HG02885 (cell line): ENCODE results near the gene EPAS1.

Source experiments
- ATAC-seq: cut with Tn5 transposase; IDR thresholded peaks from one replicate; pipeline ENCODE4 v1.9.1; 2021; ENCODE audit warnings: mild to moderate bottlenecking; ENCODE audit not compliant: unreplicated experiment, poor library complexity

The EPAS1 gene

DNA sequence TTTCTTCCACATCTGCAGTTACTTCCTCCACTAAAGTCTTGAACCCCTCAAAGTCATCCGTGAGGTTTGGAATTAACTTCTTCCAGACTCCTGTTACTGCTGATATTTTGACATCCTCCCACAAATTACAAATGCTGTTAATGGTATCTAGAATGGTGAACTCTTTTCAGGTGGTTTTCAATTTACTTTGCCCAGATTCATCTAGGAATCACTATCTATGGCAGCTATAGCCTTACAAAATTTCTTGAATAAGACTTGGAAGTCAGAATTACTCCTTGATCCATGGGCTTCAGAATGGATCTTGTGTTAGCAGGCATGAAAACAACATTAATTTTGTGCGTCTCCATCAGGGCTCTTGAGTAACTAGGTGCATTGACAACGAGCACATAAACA lies 19.9 kb downstream of the EPAS1 start:
- ATAC-seq, result no peak

DNA sequence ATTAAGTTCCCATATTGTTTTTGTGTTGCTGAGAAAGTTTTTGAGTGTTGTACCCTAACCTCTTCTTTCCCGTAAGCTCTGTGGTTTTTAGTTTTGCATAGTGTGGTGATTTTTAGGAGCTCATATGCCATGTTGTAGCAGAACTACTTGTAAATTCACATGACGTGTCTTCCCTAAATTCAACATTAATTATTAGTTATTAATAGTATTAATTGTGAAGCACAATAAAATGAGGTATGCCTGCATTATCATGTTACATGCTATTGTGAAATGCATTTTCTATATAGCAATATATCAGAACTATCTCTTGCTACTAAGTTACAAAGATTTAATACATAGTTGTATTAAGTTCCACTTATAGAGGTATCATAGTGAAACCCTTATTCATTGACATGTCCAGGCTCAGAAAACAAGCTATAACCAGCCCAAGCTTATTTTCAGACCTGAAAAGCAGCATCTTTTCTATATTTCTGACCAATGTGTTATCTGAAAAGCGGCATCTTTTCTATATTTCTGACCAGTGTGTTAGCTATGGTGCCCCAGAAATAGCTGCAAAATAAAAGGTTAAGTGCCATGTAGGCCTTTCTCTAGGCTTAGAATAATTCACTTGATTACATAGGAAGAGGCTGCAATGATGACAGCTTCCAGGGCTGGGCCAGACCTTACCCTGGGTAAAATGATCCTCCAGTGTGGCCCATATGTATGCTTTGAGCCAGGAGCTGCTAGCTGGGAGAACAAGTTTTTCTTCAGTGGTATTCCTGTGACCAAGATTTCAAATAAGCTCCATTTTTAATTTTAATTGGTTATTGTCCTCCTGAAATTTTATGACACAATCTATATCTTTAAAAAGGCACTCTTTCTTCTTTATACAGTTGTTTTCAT lies 21.6 kb downstream of the EPAS1 start:
- ATAC-seq, result no peak

DNA sequence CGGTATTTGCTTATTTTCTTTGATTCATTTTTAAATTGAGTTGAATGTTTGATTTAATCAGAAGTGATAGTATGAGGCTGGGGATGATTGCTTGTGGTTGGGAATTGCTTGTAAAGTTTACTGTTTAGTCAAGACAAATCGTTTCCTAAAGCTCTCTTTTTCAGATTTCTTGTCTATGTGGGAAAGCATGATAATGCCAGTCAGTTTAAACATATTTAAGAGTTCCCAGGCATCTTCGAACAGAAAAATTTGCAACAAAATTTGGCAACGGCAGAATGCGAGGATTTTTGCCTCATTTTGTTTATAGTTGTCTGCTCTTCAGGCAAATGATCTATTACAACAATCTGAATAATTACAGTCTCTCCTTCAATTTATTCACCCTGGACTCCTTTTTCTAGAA lies 22.5 kb downstream of the EPAS1 start:
- no peak for ATAC-seq

DNA sequence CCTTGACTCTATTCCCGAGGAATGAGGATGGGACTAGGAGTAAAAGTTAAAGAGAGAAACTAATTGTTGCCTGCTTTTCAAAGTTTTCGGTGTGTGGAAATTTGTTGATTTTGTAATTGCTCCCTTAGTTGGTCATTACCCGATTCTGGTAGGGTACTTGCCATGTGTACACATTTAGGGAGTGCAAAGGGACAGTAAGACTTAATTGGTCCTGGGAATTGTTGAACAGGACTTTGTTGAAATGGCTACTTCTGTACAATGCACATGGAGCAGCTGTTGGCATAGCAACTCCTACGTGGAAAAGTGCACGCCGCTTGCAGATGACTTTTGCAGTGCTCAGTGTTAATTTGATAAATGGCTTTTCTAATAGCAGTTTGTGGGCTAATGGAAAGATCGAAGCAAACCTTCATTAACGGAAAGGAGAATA lies 22.9 kb downstream of the EPAS1 start:
- no peak for ATAC-seq

DNA sequence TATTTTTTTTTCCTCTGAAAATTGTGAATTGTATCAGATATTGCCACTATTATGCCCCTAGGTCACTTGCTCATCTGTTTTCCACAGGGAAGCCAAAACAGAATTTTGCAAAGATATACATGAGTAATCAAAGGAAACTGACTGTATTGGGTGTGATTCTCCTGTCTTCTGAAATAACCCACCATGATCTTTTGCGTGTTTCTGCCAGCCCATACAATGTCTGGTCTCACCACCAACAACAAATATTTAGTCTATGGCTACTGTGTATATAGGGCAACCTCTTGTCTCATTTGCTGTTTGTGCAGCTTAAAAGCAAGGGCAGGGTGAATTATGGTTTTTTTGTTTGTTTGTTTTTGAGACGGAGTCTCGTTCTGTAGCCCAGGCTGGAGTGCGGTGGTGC lies 26.5 kb downstream of the EPAS1 start:
- no peak for ATAC-seq

DNA sequence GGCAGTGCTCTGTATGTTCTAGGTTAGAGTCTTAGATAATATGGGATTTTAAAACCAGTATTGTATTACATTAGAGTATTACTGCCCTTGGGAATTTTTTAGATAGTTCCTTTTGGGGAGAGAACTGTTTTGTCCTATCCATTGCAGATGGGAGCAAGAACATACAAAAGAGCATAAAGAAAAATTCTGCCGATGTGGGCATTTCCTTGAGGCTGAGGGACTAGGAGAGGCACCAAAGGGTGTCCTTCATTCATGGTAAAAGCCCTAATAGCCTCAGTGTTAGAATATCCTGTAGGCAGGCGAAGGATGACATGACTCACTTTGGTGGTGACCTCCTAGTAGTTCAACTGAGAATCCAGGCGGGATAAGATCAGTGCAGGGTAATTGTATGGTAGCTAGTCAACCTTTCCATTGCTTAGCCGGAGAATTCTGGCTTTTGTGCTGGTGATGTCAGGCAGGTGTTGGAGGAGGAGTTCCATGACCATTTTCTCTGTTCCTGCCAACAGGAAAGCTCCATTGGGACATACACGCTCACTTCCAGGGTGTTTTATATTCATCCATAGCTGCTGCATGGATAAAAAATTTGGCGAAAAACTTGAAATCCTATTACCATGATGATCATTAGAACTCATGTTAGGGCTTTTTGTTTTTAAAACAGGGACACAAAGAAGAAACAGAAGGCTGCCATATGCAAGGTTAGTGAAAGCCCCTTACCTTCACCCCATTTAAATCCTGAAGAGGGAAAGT lies 28.1 kb downstream of the EPAS1 start:
- ATAC-seq, result no peak

DNA sequence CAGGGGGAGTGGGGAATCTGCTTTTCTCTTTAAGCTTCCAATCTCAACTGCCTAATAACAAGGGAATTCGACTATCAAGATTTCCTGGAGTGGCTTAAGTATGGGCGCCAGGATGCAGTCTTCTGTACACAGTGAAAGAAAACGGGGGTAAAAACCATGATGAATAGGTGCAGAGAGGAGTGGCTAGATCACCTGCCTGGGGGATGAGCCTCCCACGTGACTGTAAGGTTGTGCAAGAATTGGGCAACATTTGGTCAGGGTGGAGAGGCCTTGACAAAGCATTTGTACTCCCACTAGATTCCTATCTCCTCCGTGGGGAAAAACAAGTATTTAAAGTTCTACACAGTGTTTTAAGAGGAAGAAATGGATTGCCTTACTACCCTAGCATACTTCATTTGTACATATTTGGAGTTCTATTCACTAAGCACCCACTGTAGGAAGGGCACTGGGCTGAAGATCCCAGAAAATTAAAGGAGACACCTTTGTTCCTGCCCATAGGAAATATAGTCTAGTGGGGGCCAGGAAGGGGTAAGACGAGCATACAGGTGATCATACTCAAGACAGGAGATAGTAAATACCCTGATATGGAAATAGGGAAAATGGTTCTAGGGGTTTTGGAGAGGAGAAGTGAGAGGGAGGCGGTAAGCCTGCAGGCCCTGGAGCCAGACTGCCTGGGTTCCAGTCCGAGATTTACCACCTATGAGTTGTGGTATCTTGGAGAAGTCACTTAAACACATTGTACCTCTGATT lies 29.2 kb downstream of the EPAS1 start:
- no peak for ATAC-seq

DNA sequence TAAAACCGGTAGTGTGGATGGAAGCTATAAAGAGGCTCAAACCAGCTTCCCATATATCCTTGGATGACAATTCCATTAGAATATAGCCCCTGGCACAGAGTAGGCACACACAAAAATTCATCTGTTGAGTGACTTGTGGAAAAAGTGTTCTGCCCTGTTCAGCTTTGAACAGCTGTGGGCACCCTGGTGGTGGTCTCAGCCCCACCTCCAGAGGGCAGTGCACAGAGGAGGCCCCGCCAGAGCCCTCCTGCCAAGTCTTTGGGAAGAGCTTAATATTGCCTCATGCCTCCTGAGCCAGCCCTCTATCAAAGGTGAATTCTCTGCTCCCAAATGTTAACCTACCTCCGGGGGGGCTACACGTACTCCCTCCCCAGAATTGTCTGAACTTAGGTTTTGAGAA lies 30.4 kb downstream of the EPAS1 start:
- no peak for ATAC-seq

DNA sequence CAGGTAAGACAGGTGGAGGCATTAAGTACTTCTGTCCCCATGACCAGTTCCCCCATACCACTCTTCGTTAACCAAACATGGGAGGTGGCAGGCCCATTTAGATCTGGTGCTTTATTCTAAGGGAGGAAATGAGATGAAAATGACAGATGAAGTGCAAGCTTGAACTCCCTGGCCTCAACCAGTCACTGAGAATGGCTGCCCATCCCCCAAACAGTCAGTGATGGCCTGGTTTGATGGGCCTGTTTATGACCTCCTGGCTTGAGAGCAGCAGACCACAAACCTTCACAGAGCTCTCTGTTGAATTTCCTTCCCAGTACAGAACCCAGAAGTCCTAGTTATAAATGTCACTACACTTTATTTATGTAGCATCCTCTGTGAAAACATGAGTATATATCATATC lies 31.1 kb downstream of the EPAS1 start:
- no peak for ATAC-seq

DNA sequence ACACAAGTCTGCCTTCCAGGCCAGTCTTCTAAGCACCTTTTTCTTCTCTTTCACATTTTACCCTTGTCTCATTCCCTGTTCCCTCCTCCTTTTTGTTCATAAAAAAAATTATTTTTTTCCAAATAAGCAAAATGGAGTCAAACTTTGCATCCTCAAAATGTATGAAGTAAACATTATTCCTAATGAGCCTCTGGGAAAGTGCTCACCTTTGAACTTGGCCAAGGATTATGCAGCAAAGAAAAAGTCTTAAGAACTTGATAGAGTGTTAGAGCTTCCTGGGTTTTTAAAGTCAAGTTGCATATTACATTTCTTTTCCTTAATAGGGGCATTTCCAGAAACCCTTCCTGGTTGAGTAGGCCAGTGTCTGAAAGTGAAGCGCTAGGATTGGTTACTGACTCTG lies 31.6 kb downstream of the EPAS1 start:
- ATAC-seq, result no peak

DNA sequence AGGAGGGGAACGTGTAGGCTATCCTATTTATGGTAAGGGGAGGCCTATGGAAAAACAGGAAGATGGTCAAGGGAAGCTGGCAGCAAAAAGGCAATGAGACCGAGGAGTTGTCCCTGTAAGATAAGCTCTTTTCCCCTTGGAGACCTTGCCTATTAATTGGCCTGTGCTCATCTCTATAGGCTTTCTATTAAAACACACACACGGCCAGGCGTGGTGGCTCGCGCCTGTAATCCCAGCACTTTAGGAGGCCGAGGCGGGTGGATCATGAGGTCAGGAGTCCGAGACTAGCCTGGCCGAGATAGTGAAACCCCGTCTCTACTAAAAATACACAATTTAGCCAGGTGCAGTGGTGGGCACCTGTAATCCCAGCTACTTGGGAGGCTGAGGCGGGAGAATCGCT lies 32.1 kb downstream of the EPAS1 start:
- ATAC-seq, result no peak

DNA sequence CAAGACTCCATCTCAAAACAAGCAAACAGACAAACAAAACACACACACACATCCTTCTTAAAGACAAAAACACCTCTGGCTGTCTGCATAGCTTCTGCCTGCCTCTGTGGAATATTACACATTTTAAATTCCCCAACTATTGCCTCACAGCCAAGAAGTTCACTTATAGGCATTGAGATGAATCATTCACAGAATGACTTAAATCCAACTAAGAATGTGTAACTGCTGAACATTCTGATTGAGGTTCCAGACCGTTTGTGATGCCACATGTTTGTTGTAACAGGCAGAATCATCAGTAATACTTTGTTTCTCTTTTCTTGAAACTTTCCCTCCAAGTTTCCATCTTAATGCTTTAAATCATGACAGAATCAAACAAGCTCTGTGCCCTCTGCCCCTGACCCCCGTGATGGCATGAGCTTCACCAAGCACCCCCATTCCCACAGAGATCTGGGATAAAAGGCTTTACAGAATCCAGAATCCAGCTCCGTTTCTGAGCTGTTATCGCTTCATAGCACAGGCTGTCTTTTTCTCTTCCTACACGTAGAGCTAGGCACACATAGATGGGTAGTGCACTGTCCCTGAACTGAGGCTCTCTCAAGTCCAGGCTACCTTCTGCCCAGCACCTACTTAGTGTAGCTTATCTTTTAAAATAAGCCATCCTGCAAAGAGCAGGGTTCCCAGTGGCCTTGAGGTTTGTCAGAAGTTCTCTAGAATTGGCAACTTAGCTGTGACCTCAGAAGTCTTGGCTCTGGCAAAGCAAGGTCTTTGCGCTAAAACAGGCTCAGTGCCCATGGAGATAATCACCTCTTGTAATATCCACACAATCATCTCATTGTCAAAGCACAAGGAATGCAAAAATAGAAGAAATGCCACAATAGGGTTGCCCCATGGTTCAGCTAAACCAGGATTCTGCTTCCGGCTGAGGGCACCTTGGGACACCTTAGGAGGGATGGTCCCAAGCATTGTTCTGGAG lies 32.9 kb downstream of the EPAS1 start:
- no peak for ATAC-seq

DNA sequence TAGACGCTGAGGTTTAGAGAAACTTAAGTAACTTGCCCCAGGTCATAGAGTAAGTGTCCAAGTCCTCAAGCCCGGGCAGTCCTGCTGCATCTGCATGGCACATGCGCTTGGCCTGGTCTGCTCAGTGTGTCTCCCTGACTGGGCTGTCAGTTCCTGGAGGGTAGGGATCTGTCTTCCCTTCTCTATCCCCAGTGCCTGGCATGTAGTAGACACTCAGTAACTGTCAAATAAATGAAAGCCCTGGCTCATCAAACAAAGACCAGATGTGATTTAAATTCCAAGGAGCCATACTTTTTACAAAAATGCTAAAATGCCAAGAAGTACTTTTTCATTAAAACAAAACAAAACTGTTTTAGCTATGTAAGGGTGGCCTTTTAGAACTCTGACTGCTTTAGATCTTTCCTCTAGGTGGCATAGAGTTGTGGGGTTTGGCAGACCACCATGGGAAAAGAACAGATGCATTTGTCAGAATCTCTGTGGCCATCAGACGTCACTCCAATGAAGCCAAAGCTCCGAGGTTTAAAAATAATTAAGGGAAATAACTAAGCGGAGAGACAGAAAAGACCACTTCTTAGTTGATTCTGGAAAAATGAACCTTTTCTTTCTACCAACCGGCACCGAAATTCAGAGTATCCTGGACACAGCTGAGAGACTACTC lies 34.0 kb downstream of the EPAS1 start:
- no peak for ATAC-seq

DNA sequence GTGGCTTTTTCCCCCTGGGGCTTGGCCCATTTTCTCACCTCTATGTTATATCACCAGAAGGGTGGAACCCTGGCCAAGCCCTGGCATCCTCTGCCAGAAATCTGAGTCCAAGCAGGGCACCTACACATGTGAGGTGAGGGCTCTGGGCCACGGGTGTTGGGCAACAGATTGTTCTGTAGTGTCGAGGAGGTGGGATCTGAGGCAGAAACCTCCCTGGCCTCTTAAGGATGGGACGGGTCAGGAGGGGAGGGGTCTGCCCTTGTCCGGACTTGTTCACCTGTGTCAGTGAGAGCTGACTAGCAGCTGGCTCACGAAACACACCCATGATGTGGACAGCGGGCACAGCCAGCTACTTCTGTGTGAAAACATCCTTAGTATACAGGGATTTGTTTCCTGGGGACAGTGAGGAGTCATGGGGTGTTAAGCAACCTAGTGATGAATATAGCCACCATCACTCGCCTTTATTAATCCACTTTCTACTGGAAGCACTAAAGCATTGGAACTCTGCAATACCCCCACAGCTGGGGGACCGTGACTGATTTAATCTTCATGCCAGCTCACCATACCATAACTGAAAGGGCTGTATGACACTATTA lies 35.6 kb downstream of the EPAS1 start:
- no peak for ATAC-seq

DNA sequence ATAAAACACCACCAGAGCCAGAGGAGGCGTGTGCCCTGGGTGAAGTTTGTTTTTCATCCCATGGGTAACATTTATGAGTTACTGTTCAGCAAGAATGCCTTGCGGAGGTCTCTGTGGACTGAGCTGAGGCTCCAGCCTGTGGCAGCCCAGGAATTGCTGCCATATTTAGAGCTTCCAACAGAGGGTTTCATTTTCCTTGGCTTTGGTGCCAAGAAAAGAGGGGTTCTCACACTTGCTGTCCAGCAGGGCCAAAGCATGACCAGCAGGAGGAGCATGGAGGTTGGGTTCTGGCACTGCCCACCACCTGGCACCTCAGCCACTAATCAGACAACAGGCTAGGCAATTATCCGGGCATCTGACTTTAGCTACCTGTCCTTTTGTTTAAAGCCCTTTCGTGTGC lies 36.7 kb downstream of the EPAS1 start:
- ATAC-seq, result no peak

DNA sequence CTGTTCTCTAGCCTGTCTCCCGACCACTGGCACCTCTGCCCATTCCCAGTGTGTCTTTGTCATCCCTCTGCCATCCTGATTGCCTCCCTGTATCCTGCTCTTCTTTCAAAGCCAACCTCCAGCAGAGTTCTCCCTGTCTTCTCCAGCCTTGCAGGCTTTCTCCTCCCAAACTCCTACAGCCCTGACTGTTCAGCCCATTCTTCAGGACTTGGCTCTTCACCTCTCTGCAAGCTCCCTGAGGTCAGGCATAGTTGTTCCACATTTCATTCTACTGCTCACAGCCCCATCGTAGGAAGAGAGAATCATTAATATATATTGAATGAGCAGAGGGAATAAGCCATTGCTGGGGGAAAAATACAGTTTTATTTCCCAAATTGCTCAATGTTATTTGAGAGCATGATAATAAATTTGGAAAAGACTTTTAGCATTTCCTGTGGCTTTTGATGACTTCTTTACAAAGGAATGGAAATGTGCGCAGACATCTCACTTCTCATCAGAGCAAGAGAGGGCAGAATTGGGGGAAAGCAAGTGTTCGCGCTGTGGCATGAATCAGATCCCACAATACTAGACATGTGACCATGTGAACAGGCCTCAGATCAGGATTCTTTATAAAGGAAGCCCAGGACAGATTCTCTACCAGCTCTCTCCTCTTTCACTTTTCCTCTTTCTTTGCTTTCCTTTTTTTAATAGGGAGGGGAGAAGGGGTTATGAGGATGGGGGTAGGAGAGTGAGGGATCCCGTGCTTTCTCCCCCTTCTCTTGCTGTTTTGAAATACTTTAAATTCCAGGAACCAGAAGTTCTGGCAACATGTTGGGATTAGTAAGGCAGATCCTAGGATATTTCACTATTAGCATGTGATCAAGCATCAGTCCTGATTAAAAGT lies 37.4 kb downstream of the EPAS1 start:
- ATAC-seq, result no peak

DNA sequence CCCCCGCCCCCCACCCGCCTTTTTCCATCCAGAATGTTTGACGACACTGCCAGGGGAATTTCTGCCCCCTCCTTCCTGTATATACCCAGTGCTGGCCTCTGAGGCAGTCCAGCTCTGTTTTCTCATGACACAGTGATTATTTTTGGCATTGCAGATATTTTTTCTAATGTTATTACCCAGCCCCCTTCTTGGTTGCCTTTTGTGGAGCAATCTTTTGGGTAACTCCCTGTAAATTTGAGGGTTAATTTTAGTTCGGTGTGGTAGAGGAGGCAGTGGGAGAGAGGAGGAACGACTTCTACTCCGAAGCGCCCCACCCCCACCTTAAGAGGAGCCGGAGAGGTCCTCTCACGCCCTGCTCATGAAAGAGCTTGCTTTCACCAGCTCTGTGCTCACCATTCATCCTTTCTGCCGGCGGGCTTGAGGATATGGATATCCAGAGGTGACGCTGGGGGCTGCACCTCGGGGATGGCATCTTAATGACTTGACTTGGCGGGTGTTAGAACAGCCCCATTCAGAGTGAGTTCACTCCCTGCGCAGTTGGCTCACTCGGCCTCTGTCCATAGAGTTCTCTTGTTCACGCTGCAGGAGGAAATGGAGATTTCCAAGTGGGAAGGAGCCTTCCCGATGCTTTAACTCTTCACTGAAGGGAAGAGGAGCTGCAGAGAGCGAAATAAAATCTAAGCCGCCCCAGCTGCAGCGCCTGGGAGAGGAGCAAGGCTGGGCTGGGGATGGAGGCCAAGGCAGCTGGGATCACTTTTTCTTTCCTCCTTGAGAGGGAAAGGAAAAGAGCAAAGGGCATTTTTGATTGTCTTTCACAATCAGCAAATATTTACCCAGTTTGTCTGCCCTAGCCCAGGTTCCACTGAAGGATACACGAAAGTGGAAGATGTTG lies 38.4 kb downstream of the EPAS1 start:
- no peak for ATAC-seq
